HCT116 (cell line): Measurements from ENCODE around the gene DEPDC1B. TPM values are rescaled to one million over a fixed set of nuclear protein-coding genes. Genes with fewer than 3 reads are reported as not detected.

Experiments used
- ATAC-seq: fragments of 200-7000 bp; cut with Tn5 transposase; 2 replicates; pipeline ENCODE4 v1.9.1; 2020; ENCODE audit warnings: mild to moderate bottlenecking, moderate library complexity
- BruUV-seq: library from RNA; stranded (reverse); fragments of 400-500 nt; replicated peaks from 2 replicates; lab custom pipeline; 2021; lab: Mats Ljungman, UMichigan
- CTCF ChIA-PET: fragments of 300-600 bp; sonication (Branson Sonifier 250); formaldehyde crosslinking; loops from one replicate; lab custom pipeline; 2021; ENCODE audit warnings: antibody characterized with exemption; lab: Charles Lee
- POLR2A ChIA-PET: fragments of 300-600, 350-600 bp; sonication (Branson Sonifier 250); formaldehyde crosslinking; loops from one replicate; lab custom pipeline; 2021; ENCODE audit warnings: antibody characterized with exemption; lab: Charles Lee
- RAD21 ChIA-PET, 2 experiments: fragments of 300-600 bp; sonication (Branson Sonifier 250); formaldehyde crosslinking; loops; one replicate each; lab custom pipeline; 2023; ENCODE audit warnings: low total read pairs in 2 of 2; ENCODE audit not compliant: uncharacterized antibody in 2 of 2, unreplicated experiment in 2 of 2, low non-redundant PET in 1 of 2; lab: Charles Lee
- DNase-seq: peaks from one replicate; pipeline ENCODE4 v3.0.0-alpha.2; 2010; ENCODE audit warnings: low read depth, low spot score
- H2AFZ ChIP-seq: fragments of 200-600 bp; shearing (Covaris generic), sonication (generic); 2 replicates; pipeline ENCODE4 v1.6.1; 2017; ENCODE audit warnings: low read depth, mixed run types, mixed read lengths, antibody characterized with exemption, low read length; ENCODE audit not compliant: poor library complexity, severe bottlenecking
- H3K27ac ChIP-seq: 2 replicates; pipeline ENCODE4 v1.5.1; 2012; ENCODE audit warnings: low read depth, low read length
- H3K27me3 ChIP-seq: fragments of 200-600 bp; sonication (generic); 2 replicates; pipeline ENCODE4 v1.6.1; 2016; ENCODE audit warnings: mixed run types, low read length, mixed read lengths; ENCODE audit not compliant: insufficient read depth
- H3K36me3 ChIP-seq, 2 experiments: fragments of 200-500 bp in 1 of 2; fragments of 200-600 bp in 1 of 2; sonication (Bioruptor generic) in 1 of 2; sonication (generic) in 1 of 2; 2 replicates each; pipeline versions ENCODE4 v1.5.1 to v1.6.1; 2014 to 2016; ENCODE audit warnings: low read length in 2 of 2, inconsistent platforms in 1 of 2, mixed read lengths in 1 of 2, mixed run types in 1 of 2; ENCODE audit not compliant: insufficient read depth in 2 of 2, control insufficient read depth in 1 of 2
- H3K4me1 ChIP-seq, 2 experiments: fragments of 200-600 bp in 1 of 2; sonication (generic) in 1 of 2; 2 replicates each; pipeline versions ENCODE4 v1.5.1 to v1.6.1; 2012 to 2017; ENCODE audit warnings: low read length in 2 of 2, inconsistent platforms in 1 of 2, mild to moderate bottlenecking in 1 of 2, mixed read lengths in 1 of 2, mixed run types in 1 of 2, moderate library complexity in 1 of 2; ENCODE audit not compliant: insufficient read depth in 2 of 2, control insufficient read depth in 1 of 2
- H3K4me2 ChIP-seq: fragments of 200-600 bp; sonication (generic); 2 replicates; pipeline ENCODE4 v1.6.1; 2017; ENCODE audit warnings: mixed run types, low read length, mixed read lengths
- H3K4me3 ChIP-seq, 2 experiments: fragments of 200-600 bp in 1 of 2; sonication (generic) in 1 of 2; replicated peaks in 1 of 2; 2 replicates each; pipeline ENCODE4 v1.5.1; 2011 to 2016; ENCODE audit warnings: low read length in 2 of 2, control low read depth in 1 of 2, low read depth in 1 of 2, mild to moderate bottlenecking in 1 of 2, mixed read lengths in 1 of 2, mixed run types in 1 of 2
- H3K79me2 ChIP-seq: fragments of 200-600 bp; sonication (generic); 2 replicates; pipeline ENCODE4 v1.6.1; 2017; ENCODE audit warnings: mild to moderate bottlenecking, mixed run types, low read length, moderate library complexity, mixed read lengths; ENCODE audit not compliant: insufficient read depth
- H3K9ac ChIP-seq: fragments of 200-600 bp; sonication (generic); 2 replicates; pipeline ENCODE4 v1.6.1; 2016; ENCODE audit warnings: low read length, mixed read lengths
- H3K9me2 ChIP-seq: fragments of 200-600 bp; sonication (generic), shearing (Covaris generic); 2 replicates; pipeline ENCODE4 v1.6.1; 2017; ENCODE audit warnings: mixed run types, mild to moderate bottlenecking, moderate library complexity; ENCODE audit not compliant: insufficient read depth
- H3K9me3 ChIP-seq, 2 experiments: fragments of 200-500 bp in 1 of 2; fragments of 200-600 bp in 1 of 2; sonication (Bioruptor generic) in 1 of 2; sonication (generic) in 1 of 2; 2 replicates each; pipeline ENCODE4 v1.6.1; 2014 to 2017; ENCODE audit warnings: low read length in 2 of 2, mixed read lengths in 2 of 2, inconsistent platforms in 1 of 2, low read depth in 1 of 2, mild to moderate bottlenecking in 1 of 2, mixed run types in 1 of 2, moderate library complexity in 1 of 2; ENCODE audit not compliant: control insufficient read depth in 1 of 2, insufficient read depth in 1 of 2
- H4K20me1 ChIP-seq: fragments of 200-600 bp; sonication (generic), shearing (Covaris generic); 2 replicates; pipeline ENCODE4 v1.6.1; 2017; ENCODE audit warnings: mixed run types, mild to moderate bottlenecking, moderate library complexity; ENCODE audit not compliant: insufficient read depth
- CBX3 ChIP-seq: IDR thresholded peaks from 2 replicates; pipeline ENCODE4 v1.6.1; 2012; ENCODE audit warnings: low read depth
- EZH2phosphoT487 ChIP-seq: fragments of 200-600 bp; IDR thresholded peaks from 2 replicates; pipeline ENCODE4 v1.6.1; 2018; ENCODE audit warnings: antibody characterized with exemption, borderline replicate concordance
- FOSL1 ChIP-seq: IDR thresholded peaks from 2 replicates; pipeline ENCODE4 v1.6.1; 2012; ENCODE audit warnings: low read depth
- POLR2A ChIP-seq: IDR thresholded peaks from 2 replicates; pipeline ENCODE4 v1.7.0; 2011; ENCODE audit warnings: borderline replicate concordance; ENCODE audit not compliant: insufficient read depth, insufficient read length; ENCODE audit errors: extremely low read depth
- POLR2AphosphoS5 ChIP-seq: IDR thresholded peaks from 2 replicates; pipeline ENCODE4 v1.6.1; 2011; ENCODE audit warnings: mild to moderate bottlenecking, low read depth, low read length, moderate library complexity
- RAD21 ChIP-seq: IDR thresholded peaks from 2 replicates; pipeline ENCODE4 v1.6.1; 2012; ENCODE audit warnings: low read depth, mild to moderate bottlenecking
- ZFX ChIP-seq: fragments of 450-650 bp; IDR thresholded peaks from 2 replicates; pipeline ENCODE4 v1.6.1; 2017
- intact Hi-C: fragments of 100-400 bp; cut with micrococcal nuclease; formaldehyde crosslinking; loops from 2 replicates; pipeline ENCODE4 v1.10.0; 2022
- total RNA-seq: library from RNA; stranded (reverse); gene quantifications from one replicate; pipeline ENCODE4 v1.2.1, GENCODE V29; 2021; ENCODE audit not compliant: unreplicated experiment
- TF ChIP-seq, protein P1 (sequence below): IDR thresholded peaks from 2 replicates; pipeline ENCODE4 v1.6.1; 2012

The DEPDC1B gene
- total RNA-seq, 1 experiment from 2014 or later = 39.7 TPM

- no peak for TF ChIP-seq FOSL1
- TF ChIP-seq RAD21 = no peak
- TF ChIP-seq, protein P1, sequence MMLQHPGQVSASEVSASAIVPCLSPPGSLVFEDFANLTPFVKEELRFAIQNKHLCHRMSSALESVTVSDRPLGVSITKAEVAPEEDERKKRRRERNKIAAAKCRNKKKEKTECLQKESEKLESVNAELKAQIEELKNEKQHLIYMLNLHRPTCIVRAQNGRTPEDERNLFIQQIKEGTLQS = no peak
- TF ChIP-seq CBX3 = no peak
- TF ChIP-seq ZFX = no peak
- TF ChIP-seq POLR2AphosphoS5 = no peak
- CTCF ChIA-PET = interaction anchor here (0.8 to 2.7 kb wide), 2 partner anchors 12 to 31 kb away, joined by 4 to 11 read pairs; no protein-coding TSS in a partner anchor
- Histone ChIP-seq H4K20me1 (no peaks in the 10 kb centered on the region), H3K9ac (peak overlapping the region; percentile 90), H3K9me3 (no peaks in the 10 kb centered on the region), H3K27me3 (no peaks in the 10 kb centered on the region), H3K4me1 (peaks cover 2 to 27% of the 10 kb centered on the region in 2 experiments; a peak in 2 of 4 replicates), H2AFZ (peak overlapping the region; percentile 94), H3K36me3 (no peaks in the 10 kb centered on the region), H3K79me2 (peaks cover 42% of the 10 kb centered on the region), H3K4me2 (peak overlapping the region; percentile 99), H3K4me3 (peak overlapping the region; percentile 76 to 93), H3K9me2 (no peaks in the 10 kb centered on the region), H3K27ac (peak overlapping the region; percentile 87)
- POLR2A ChIA-PET = interaction anchor here (0.8 to 1.2 kb wide), 6 partner anchors 9 to 244 kb away, joined by 3 to 4 read pairs (median 3); partner anchors contain the start of genes ELOVL7, ERCC8 and NDUFAF2
- intact Hi-C loops = loop anchor here (5.0 kb wide), 1 partner anchor 142 kb away; the partner anchor contains the start of gene ELOVL7
- no peak for DNase-seq
- RAD21 ChIA-PET = no interaction called here
- BruUV-seq = TSS peak; percentile 91
- ATAC-seq = peak; percentile 32
These were observed 421 bp upstream of the DEPDC1B start for GRCh38 chr5:60700416-60700757.

DNA sequence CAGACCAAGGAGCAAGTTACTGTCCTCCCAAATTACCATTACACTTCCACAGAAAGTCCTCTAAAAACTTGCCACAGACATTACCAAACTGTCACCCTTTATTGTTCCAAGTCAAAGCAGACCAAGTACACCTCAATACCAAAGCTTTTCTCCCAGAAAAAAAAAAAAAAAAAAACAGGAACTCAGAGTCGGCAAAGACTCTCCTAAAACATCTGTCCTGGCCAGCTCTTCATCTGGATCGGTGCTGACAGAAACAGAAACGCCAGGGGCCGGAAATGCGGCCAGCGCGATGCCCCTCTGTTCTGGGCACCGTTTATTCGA, 718 bp downstream of the DEPDC1B start:
- ChIA-PET POLR2A (interaction anchor here (1.2 kb wide), 1 partner anchor 198 kb away, joined by 3 read pairs; no protein-coding TSS in a partner anchor), RAD21 (no interaction called here), CTCF (interaction anchor here (1.0 to 2.7 kb wide), 3 partner anchors 11 to 30 kb away, joined by 3 to 11 read pairs (median 5); no protein-coding TSS in a partner anchor)
- H3K79me2 ChIP-seq = peaks cover 53% of the 10 kb centered on the region
- 0 out of 4 replicates have a peak, but pooled peaks cover 0 to 2% of the 10 kb centered on the region in 2 experiments for H3K36me3 ChIP-seq
- H3K9me3 ChIP-seq = no peaks in the 10 kb centered on the region
- H3K9ac ChIP-seq = peak overlapping the region; percentile 90
- H4K20me1 ChIP-seq = no peaks in the 10 kb centered on the region
- ATAC-seq (no peak), DNase-seq (no peak)
- H3K4me1 ChIP-seq = peaks cover 2 to 27% of the 10 kb centered on the region in 2 experiments; a peak in 2 of 4 replicates
- H3K4me3 ChIP-seq = peak overlapping the region; percentile 76 to 93
- no TSS peak for BruUV-seq
- intact Hi-C loops = no loop called here
- H3K9me2 ChIP-seq = no peaks in the 10 kb centered on the region
- TF ChIP-seq CBX3 (no peak), POLR2A (no peak), EZH2phosphoT487 (no peak)
- TF ChIP-seq, all 23 proteins: peak for 0
- Histone ChIP-seq H3K27ac (peak overlapping the region; percentile 87), H3K27me3 (no peaks in the 10 kb centered on the region), H2AFZ (peak overlapping the region; percentile 83), H3K4me2 (peak overlapping the region; percentile 99)
